DND-41 (cell line): Measurements from ENCODE around the gene POMT2.

Experiments used
- EZH2 ChIP-seq: IDR thresholded peaks from 3 replicates; pipeline ENCODE4 v1.6.1; 2012; ENCODE audit warnings: borderline replicate concordance, low read depth, mild to moderate bottlenecking, moderate library complexity, low read length, inconsistent platforms; ENCODE audit not compliant: severe bottlenecking
- TF ChIP-seq, protein P1 (sequence below): IDR thresholded peaks from 2 replicates; pipeline ENCODE4 v1.5.1; 2012; ENCODE audit warnings: borderline replicate concordance, low read length, moderate library complexity, mild to moderate bottlenecking; ENCODE audit not compliant: poor library complexity, severe bottlenecking; ENCODE audit errors: extremely low read depth

DNA sequence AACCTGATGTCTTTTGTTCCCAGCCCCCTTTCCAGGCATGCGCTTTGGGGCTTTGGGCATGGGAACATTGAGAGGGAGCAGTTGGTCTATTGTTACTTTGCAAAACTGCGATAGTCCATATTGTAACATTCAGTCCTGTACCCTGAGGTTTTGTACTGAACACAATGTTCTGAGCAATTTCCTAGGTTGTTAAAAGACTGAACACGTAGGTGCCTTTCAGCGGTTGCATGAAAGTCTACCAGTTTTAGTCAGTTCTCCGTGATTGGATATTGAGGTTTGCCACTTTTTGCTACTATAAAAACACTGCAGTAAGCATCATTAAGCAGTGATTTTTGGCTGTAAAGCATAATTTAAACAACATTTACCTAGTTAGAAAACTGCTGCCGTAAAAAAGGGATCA lies 69.8 kb downstream of the POMT2 start:
- TF ChIP-seq, protein P1, sequence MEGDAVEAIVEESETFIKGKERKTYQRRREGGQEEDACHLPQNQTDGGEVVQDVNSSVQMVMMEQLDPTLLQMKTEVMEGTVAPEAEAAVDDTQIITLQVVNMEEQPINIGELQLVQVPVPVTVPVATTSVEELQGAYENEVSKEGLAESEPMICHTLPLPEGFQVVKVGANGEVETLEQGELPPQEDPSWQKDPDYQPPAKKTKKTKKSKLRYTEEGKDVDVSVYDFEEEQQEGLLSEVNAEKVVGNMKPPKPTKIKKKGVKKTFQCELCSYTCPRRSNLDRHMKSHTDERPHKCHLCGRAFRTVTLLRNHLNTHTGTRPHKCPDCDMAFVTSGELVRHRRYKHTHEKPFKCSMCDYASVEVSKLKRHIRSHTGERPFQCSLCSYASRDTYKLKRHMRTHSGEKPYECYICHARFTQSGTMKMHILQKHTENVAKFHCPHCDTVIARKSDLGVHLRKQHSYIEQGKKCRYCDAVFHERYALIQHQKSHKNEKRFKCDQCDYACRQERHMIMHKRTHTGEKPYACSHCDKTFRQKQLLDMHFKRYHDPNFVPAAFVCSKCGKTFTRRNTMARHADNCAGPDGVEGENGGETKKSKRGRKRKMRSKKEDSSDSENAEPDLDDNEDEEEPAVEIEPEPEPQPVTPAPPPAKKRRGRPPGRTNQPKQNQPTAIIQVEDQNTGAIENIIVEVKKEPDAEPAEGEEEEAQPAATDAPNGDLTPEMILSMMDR = no peak
- no peak for TF ChIP-seq EZH2
